Gastroesophageal sphincter (tissue), 4 donors: Measurements from ENCODE around the gene PLBD2. TPM values are rescaled to one million over a fixed set of nuclear protein-coding genes. Genes with fewer than 3 reads are reported as not detected.

ENCODE experiments used
- ATAC-seq: fragments of 150-250 bp; one replicate; pipeline ENCODE4 v1.9.1; 2016; ENCODE audit warnings: mild to moderate bottlenecking, moderate library complexity
- H3K27ac ChIP-seq, 4 donors: fragments of 200-600 bp; sonication (generic) in 3 of 4; 1 replicate in 3 of 4; 2 replicates in 1 of 4; pipeline ENCODE4 v1.5.1; 2016 to 2019
- H3K27me3 ChIP-seq: fragments of 200-600 bp; sonication (generic); one replicate; pipeline ENCODE4 v1.5.1; 2019
- H3K36me3 ChIP-seq, 2 donors: fragments of 200-600 bp; sonication (generic); one replicate each; pipeline ENCODE4 v1.5.1; 2019; ENCODE audit warnings: control low read depth in 1 of 2
- H3K4me1 ChIP-seq, 3 donors: fragments of 200-600 bp; sonication (generic); 1 replicate in 2 of 3; 2 replicates in 1 of 3; pipeline ENCODE4 v1.5.1; 2016 to 2019; ENCODE audit warnings: control low read depth in 2 of 3
- H3K4me3 ChIP-seq, 2 donors: fragments of 200-600 bp; sonication (generic); one replicate each; pipeline ENCODE4 v1.5.1; 2019; ENCODE audit warnings: mild to moderate bottlenecking in 1 of 2, moderate library complexity in 1 of 2
- H3K9me3 ChIP-seq, 3 donors: fragments of 200-600 bp; sonication (generic); one replicate each; pipeline ENCODE4 v1.5.1; 2017 to 2019; ENCODE audit warnings: control low read depth in 2 of 3
- CTCF ChIP-seq, 4 experiments: fragments of 200-600 bp in 2 of 4; fragments of 450-650 bp in 2 of 4; sonication (generic) in 1 of 4; IDR thresholded peaks; one replicate each; pipeline ENCODE4 v1.5.1; 2017 to 2019; ENCODE audit warnings: antibody characterized with exemption in 4 of 4, mild to moderate bottlenecking in 2 of 4, moderate library complexity in 2 of 4
- EP300 ChIP-seq: sonication (generic); formaldehyde crosslinking; IDR thresholded peaks from one replicate; pipeline ENCODE4 v1.6.1; 2017; ENCODE audit warnings: antibody characterized with exemption, mild to moderate bottlenecking
- POLR2A ChIP-seq, 2 donors: fragments of 450-650 bp; IDR thresholded peaks; one replicate each; pipeline ENCODE4 v1.6.1; 2017; ENCODE audit warnings: antibody characterized with exemption in 2 of 2, mild to moderate bottlenecking in 2 of 2, moderate library complexity in 1 of 2
- POLR2AphosphoS5 ChIP-seq: sonication (generic); formaldehyde crosslinking; IDR thresholded peaks from one replicate; pipeline ENCODE4 v1.6.1; 2017; ENCODE audit warnings: antibody characterized with exemption
- WGBS, 2 donors: methylation state at CpG; one replicate each; pipeline ENCODE4 v1.1.5; 2018; ENCODE audit warnings: low coverage in 1 of 2; 5-methylcytosine and 5-hydroxymethylcytosine counted together
- total RNA-seq, 4 donors: library from RNA; depleted of rRNA; stranded (reverse); fragments of >200 nt; gene quantifications; one replicate each; pipeline ENCODE4 v1.1.0, GENCODE V29; 2016

PLBD2 gene
- total RNA-seq, 4 donors from 2014 or later: 23.1 to 54.4 (median 31.3) TPM

DNA sequence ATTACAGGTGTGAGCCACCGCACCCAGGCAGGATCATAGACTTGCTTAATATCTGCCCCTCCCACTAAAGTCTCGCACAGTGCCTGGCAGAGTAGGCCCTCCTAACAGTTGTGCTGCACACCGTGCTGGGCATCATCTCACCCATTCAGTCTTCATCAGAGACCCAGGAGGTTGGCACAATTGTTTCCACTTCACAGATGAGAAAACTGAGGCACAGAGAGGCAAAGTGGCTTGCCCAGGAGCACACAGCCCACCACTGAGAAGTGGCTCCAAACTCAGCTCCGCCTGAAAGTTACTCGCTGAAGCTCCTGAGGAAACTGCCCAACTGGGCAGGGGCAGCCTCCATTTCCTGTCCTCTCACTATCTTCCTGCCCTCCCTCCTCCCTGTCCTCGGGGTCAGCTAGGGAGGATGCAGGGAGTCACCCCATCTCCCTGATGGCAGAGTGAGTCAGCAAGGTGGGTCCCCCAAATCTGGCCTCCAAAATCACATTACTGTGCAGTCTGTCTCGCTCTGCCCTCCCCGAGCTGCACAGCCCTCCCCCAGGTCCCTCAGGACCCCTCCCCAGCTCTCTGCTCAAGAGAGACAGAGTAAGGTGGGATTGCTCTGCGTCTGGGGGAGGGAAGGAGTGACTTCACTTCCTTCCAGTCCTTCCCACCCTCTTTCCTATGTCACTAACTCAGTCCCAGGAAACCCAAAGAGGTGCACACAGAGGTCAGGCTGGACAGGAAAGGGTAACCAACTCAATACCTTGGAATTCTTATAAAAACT, 29.2 kb upstream of the PLBD2 start:
- H3K27ac ChIP-seq: peak overlapping the region in 2 of 4 donors; percentile 5 to 14

DNA sequence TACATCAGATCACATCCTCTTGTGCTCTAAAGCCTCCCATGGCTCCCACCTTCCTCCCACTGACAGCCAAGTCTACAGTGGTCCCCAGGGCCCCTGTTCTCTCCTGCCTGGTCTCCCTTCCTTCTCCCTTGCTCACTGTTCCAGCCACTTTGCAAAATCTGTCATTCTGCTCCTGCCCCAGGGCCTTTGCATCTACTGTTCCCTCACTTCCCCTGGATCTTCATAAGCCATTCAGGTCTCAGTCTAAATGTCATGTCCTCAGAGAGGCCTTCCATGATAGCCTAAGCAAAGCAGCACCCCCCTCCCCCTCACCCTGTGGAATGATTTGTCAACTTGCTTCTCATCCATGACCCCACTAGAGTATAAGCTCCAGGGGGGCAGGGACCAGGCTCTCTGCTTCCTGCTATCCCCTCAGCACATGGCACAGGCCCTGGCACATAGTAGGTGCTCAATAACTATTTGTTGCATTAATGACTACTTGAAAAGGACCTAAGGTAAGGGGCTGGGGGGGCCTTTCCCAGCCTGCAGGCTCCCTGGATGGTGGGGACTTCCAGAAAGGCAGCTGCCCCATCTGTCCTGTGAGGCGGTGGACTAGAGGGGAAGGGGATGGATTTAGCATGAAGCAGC, 28.5 kb upstream of the PLBD2 start:
- TF ChIP-seq POLR2A (IDR thresholded peaks at IDR 0.05): no peak
- H3K9me3 ChIP-seq: no peaks in the 10 kb centered on the region
- H3K27me3 ChIP-seq: no peaks in the 10 kb centered on the region
- peak overlapping the region in 1 of 4 donors; percentile 5 for H3K27ac ChIP-seq
- peaks cover 0 to 43% of the 10 kb centered on the region in 2 donors for H3K36me3 ChIP-seq
- 83 to 100% methylated on average over 1 of the region's 1 CpG for WGBS, 2 donors
- peaks cover 0 to 49% (median 24%) of the 10 kb centered on the region in 3 donors for H3K4me1 ChIP-seq
- H3K4me3 ChIP-seq: no peak overlapping the region
- no peak for ATAC-seq

More for the DNA sequence above, 29.2 kb upstream of the PLBD2 start:
- no peak for ATAC-seq
- no peak for TF ChIP-seq CTCF (IDR thresholded peaks at IDR 0.05)
- no peak for TF ChIP-seq POLR2AphosphoS5
- no peak for TF ChIP-seq EP300
- TF ChIP-seq POLR2A (IDR thresholded peaks at IDR 0.05): no peak
- WGBS, 2 donors: 83% methylated on average over 2 of the region's 9 CpGs; no CpG with 5 or more reads in 1 of the 2 donors
- H3K9me3 ChIP-seq: no peaks in the 10 kb centered on the region
- peaks cover 0 to 43% (median 24%) of the 10 kb centered on the region in 3 donors for H3K4me1 ChIP-seq
- H3K4me3 ChIP-seq: no peak overlapping the region
- H3K27me3 ChIP-seq: no peaks in the 10 kb centered on the region
- peaks cover 0 to 43% of the 10 kb centered on the region in 2 donors for H3K36me3 ChIP-seq

DNA sequence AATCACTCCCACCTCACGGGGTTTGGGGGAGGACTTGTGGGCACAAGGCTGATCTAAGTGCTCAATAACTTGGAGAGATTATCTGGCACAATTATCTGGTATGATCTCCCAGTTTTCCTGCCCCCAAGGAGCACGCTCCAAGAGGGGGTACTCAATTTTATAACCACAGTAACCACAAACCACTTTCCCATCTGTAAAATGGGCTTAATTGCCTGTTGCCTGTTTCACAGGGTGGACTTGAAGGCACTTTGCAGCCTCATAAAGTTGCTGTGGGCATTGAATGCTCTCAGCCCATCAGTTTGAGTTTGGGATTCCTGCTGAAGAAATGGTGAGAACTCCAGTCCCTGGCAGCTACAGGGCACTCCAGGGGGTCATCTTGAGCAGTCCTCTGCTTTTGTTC, 27.9 kb upstream of the PLBD2 start:
- Histone ChIP-seq H3K9me3 (no peaks in the 10 kb centered on the region), H3K4me1 (peaks cover 0 to 55% (median 24%) of the 10 kb centered on the region in 3 donors), H3K4me3 (no peak overlapping the region), H3K27me3 (no peaks in the 10 kb centered on the region), H3K27ac (no peak overlapping the region), H3K36me3 (peaks cover 0 to 43% of the 10 kb centered on the region in 2 donors)
- no peak for ATAC-seq
- WGBS, 2 donors: 80 to 100% methylated on average over 1 to 2 of the region's 2 CpGs
- TF ChIP-seq CTCF (IDR thresholded peaks at IDR 0.05) (no peak), POLR2A (IDR thresholded peaks at IDR 0.05) (no peak), EP300 (no peak), POLR2AphosphoS5 (no peak)

DNA sequence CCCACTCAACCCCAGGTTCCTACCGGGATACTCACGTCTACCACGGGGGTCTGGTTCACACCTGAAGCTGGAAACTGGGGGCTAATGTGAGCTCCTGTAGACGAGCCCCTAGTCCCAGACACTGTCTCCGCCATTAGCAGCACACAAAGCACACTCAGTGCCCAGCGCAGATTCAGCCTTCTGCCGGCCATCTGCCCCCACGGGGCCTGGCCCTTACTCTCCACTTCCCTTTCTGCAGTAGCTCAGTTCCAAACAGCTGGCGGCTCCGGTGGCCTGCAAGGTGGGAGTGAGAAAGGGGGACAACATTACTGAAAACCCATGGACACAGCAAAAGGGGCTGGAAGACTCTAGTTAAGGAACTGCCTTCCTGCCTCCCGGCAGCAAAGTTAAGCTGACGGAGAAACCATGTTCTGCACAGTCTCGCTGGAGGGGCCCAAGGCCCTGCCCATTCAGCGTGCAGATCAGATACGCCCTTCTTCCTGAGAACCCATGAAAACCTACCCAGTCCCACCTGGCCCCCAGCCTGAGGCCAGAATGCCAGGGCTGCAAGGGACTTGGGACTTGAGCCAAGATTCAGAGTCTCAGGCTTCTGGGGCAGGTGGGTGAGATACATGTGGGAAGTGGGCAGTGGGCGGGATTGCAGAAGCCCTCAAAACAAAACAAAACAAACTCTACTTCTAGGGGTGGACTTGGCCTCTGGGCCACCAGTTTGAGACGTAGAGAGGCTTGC, 25.5 kb upstream of the PLBD2 start:
- Histone ChIP-seq H3K27ac (peak overlapping the region in 2 of 4 donors; percentile 2 to 38), H3K4me1 (peaks cover 0 to 35% (median 15%) of the 10 kb centered on the region in 3 donors), H3K9me3 (no peaks in the 10 kb centered on the region), H3K36me3 (peaks cover 0 to 43% of the 10 kb centered on the region in 2 donors), H3K4me3 (peak overlapping the region in 1 of 2 donors; percentile 74), H3K27me3 (no peaks in the 10 kb centered on the region)
- ATAC-seq: no peak
- TF ChIP-seq CTCF (IDR thresholded peaks at IDR 0.05) (no peak), POLR2AphosphoS5 (no peak), EP300 (no peak), POLR2A (IDR thresholded peaks at IDR 0.05) (no peak)
- 80% methylated on average over 11 of the region's 17 CpGs; no CpG with 5 or more reads in 1 of the 2 donors for WGBS, 2 donors

GRCh38 chr12:113333418-113333750, 25.0 kb upstream of the PLBD2 start:
- H3K27me3 ChIP-seq: no peaks in the 10 kb centered on the region
- H3K4me1 ChIP-seq: peaks cover 0 to 35% (median 15%) of the 10 kb centered on the region in 3 donors
- ATAC-seq: no peak
- 67% methylated on average over 3 of the region's 5 CpGs; no CpG with 5 or more reads in 1 of the 2 donors for WGBS, 2 donors
- peaks cover 0 to 43% of the 10 kb centered on the region in 2 donors for H3K36me3 ChIP-seq
- TF ChIP-seq CTCF (IDR thresholded peaks at IDR 0.05): no peak
- no peak for TF ChIP-seq EP300
- TF ChIP-seq POLR2A (IDR thresholded peaks at IDR 0.05): no peak
- TF ChIP-seq POLR2AphosphoS5: no peak
- H3K9me3 ChIP-seq: no peaks in the 10 kb centered on the region
- peak overlapping the region in 1 of 2 donors; percentile 74 for H3K4me3 ChIP-seq
- peak overlapping the region in 2 of 4 donors; percentile 2 to 80 for H3K27ac ChIP-seq
